Bone marrow (tissue), 2 donors: ENCODE measurements around the gene DNTTIP2.
"Not testable (repeated sequence)": the region's sequence is repeated elsewhere in the genome, so short reads cannot be mapped to it uniquely, and the experiment has no call there.

Experiments used
- DNase-seq, 2 donors: peaks; one replicate each; lab custom pipeline; 2025; lab: John Stamatoyannopoulos, UW

The DNTTIP2 gene, protein sequence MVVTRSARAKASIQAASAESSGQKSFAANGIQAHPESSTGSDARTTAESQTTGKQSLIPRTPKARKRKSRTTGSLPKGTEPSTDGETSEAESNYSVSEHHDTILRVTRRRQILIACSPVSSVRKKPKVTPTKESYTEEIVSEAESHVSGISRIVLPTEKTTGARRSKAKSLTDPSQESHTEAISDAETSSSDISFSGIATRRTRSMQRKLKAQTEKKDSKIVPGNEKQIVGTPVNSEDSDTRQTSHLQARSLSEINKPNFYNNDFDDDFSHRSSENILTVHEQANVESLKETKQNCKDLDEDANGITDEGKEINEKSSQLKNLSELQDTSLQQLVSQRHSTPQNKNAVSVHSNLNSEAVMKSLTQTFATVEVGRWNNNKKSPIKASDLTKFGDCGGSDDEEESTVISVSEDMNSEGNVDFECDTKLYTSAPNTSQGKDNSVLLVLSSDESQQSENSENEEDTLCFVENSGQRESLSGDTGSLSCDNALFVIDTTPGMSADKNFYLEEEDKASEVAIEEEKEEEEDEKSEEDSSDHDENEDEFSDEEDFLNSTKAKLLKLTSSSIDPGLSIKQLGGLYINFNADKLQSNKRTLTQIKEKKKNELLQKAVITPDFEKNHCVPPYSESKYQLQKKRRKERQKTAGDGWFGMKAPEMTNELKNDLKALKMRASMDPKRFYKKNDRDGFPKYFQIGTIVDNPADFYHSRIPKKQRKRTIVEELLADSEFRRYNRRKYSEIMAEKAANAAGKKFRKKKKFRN

GRCh38 chr1:93878889-93879586, at the start of gene DNTTIP2:
Gene DNTTIP2, minus strand, starts transcription at chr1:93879206. Its CDS starts 58 bp downstream, at chr1:93879148.
- peak; percentile 75 to 78 for DNase-seq

DNA sequence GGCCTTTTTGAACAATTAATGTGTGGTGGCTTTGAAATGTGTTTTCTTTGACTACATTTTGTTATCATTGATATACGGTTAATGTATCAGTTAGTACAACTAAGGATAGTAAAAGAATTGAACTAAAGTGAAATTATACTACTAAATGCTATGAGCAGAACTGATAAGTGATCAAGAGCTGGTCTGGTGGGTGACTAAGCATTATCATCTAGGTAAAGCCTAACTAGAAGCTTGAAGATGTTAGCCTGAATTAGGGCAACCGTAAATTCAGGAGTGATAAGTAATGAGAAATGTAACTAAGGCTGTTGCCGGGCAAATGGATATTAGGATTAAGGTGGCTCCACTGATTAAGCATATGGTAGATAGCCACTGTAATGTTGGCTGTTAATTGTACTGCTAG, 46.2 kb upstream of the DNTTIP2 start:
- DNase-seq, result no peak

DNA sequence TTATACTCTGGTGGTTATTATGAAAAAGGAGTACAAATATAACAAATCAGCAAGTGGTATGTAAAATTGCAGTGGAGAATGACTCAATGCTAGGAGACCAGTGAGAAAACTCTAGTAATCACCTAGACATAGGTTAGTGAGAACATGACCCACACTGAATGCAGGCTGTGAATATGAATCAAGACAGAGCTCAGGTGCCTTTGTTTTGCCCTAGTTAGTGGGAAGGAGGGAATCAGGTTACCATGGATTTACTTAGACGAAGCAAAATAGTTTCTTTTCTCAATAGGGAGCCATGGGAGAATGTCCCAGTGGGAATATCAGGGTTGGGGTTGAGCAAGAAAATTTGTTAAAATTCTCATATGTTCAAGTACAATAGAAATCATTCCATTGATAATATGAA, 40.8 kb upstream of the DNTTIP2 start:
- no peak for DNase-seq

- DNase-seq, result no peak
Measured at GRCh38 chr1:93917302-93917701, 38.3 kb upstream of the DNTTIP2 start.

- DNase-seq, result not testable (repeated sequence)
Measured at GRCh38 chr1:93910880-93911279, 31.9 kb upstream of the DNTTIP2 start.

DNA sequence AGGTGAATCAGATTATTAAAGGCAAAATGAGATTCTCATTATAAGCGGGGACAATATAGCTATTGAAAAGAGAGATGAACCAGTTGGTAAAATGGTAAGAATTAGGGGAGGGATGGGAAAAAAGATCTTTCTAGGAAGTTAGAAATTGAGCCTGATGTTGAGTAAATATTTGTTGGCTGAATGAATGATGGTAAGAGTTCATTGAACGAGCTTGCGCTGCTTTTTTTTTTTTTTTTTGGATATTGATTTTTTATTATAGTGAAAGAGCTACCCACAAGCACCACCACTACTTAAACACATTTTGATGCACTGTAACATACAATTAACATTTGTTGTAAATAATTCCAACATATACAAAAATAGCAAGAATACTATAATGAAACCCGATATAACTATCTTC, 31.3 kb upstream of the DNTTIP2 start:
- DNase-seq, result no peak

DNA sequence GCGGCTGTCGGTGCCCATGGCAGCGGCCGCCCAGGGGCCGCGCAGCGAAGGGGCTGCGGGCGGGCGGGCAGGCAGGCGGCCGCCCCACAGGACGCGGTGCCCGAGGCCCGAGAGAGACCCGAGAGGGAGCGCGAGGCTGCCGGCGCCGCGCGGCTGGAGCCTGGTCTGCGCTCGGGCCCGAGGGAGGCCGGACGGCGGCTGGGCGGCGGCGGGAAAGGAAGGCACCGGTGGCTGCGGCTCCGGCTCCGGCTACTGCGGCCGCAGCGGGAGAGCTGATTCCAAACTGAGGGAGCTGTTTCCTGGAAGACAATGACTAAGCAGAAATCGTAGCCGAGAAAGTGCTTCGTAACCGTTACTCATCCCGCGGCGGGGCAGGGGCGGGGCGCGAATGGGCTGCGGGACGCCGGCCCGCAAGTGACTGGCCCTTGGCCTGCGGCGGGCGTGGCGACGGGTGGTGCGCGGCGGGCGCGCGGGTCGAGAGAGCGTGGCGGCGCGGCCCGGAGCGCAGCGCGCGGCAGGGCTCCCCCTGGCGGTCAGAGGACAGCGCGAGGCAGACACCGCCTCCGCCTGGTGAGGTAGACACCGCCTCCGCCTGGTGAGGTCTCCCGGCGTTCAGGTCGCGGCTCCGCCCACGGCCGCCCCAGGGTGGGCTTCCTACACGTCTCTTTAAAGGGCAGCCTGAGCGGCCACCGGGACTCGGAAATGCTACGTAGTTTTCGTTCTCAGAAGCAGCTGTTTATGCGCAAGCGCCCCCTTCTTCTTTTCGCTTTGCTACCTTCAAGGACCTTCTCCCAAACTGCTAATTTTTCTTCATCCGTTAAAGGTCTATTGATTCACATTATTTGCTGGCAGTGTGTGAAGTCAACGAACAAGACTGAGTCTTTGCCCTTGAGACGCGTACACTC, 30.4 kb upstream of the DNTTIP2 start, which contains the start of gene GCLM:
Gene GCLM, minus strand, starts transcription at position 285 of the 905 bp plus-strand sequence. Its CDS starts 267 bp downstream, at position 18.
- peak; percentile 77 to 79 for DNase-seq

DNA sequence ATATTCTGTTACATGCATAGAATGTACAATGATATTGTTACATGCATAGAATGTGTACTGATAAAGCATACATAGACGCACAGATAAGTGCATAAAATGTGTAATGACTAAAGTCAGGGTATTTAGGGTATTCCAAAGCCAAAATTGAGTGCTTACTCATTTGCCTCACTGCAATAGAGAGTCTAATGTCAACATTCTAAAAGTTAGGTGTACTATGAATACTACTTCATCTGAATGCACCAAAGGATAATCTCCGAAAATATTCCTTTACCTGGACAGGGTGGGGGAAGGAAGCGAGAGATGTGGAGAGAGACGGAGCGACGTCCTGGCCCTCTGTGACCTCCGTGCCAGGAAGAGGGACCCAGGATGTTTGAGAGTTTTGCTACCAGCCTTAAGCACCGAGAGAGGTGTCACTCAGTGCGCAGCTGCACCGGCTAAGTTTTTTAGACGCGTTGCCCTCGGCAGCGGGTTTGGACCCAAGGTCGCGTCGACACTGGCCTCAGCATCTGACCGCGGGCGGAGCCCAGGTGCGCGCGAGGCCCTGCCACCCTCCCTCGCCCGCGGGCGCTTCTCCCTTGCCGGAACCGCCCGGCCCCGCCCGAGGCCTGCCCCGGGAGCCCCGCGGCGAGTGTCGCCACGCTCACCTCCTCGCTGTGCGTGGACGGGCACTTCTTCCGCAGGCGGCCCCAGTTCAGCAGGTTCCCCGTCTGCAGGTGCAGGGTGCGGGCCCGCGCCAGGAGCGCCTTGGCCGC, 29.6 kb upstream of the DNTTIP2 start:
- DNase-seq, result no peak

DNA sequence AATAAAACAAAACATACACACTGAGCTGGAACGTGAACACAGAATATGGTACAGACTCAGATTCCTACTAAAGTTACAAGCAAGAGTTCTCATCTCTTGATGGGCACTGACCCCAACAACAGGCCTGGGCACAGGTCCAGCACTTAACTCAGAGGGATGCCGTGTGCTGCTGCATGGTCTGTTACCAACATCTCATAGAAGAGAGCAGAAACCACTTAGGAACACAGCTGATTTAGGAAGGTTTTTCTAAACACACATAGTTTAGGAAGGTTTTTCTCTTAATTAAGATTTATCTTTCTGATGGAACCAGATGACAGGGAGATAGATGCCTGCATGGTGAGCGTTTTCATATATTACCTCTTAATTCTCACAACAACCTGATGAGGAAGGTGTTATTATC, 28.7 kb upstream of the DNTTIP2 start:
- no peak for DNase-seq

DNA sequence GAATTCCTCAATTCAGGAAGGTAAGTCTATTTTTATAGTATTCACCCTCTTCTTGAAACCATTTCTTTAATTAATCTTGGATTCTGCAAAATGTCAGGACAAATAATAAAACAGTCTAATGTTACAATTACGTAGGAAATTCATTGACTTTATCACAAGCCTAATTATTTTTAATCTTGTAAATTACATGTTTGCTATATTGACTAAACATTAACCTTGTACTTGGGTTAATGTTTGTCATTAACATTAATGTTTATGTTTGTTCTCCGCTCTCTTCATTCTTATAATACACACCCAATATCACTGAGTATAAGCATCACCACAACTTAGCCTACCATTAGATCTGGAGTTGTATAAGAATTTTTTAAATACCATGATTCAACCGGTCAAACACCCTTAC, 27.5 kb upstream of the DNTTIP2 start:
- no peak for DNase-seq

DNA sequence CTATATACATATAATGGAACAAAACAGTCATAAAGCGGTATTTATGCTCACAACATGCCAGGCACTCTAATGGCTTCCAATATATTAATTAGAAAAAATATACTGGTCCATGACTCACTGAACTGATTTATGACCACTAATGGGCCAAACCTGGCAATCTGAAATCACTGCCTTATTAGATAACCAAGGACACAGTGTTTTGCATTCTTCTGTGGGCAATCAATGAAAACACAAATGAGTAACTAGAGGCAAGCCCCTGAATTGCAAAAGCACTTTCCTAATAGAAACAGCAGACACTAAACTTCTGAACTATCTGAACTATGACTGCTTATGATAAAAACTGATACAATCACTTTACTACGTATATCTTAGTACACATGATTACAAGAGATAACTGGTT, 26.7 kb upstream of the DNTTIP2 start:
- no peak for DNase-seq

GRCh38 chr1:93905051-93905450, 26.0 kb upstream of the DNTTIP2 start:
- DNase-seq, result no peak

GRCh38 chr1:93904228-93904627, 25.2 kb upstream of the DNTTIP2 start:
- peak in 1 of 2 donors; percentile 22 for DNase-seq

- no peak for DNase-seq
Measured at GRCh38 chr1:93900723-93901504, 21.9 kb upstream of the DNTTIP2 start.

- no peak for DNase-seq
Measured at GRCh38 chr1:93899543-93900207, 20.7 kb upstream of the DNTTIP2 start.

GRCh38 chr1:93888900-93889299, 9.9 kb upstream of the DNTTIP2 start:
- no peak for DNase-seq

- no peak for DNase-seq
Measured at GRCh38 chr1:93882269-93882668, 3.3 kb upstream of the DNTTIP2 start.

GRCh38 chr1:93880731-93881130, 1.7 kb upstream of the DNTTIP2 start:
- DNase-seq, result no peak

DNA sequence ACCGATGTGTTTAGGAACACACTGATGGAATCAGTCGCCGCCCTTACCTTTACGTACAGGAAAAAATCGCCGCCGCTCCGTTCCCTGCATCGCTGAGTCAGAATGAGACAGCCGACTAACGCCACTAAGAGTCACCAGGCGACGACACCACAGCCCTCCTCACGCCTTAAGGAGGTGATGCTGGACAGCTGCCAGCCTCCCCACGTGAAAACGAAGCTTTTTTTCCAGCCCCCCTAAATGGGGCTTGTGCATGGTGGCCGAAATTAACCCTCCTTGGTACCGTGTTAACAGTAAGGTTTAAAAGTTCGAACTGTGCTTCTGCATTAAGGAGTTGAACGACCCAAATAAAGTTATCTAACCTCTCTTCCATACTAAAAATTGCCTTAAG, 511 bp downstream of the DNTTIP2 start:
- DNase-seq, result peak in 1 of 2 donors; percentile 42
